ENCODE data around the gene NARF.

GRCh38 chr17:82495844-82496528 is 37.4 kb downstream of the NARF start:
- TF ChIP-seq CTCF (IDR thresholded peaks at IDR 0.05), result no peak
- TF ChIP-seq EP300 (IDR thresholded peaks at IDR 0.05), result no peak
- TF ChIP-seq POLR2A (IDR thresholded peaks at IDR 0.05), result no peak
